GM04503 (cell line): ENCODE measurements around the gene DIMT1.

Experiments used
- DNase-seq: peaks from one replicate; pipeline ENCODE4 v3.0.0-alpha.2; 2012; ENCODE audit warnings: low read depth

DIMT1 gene

DNA sequence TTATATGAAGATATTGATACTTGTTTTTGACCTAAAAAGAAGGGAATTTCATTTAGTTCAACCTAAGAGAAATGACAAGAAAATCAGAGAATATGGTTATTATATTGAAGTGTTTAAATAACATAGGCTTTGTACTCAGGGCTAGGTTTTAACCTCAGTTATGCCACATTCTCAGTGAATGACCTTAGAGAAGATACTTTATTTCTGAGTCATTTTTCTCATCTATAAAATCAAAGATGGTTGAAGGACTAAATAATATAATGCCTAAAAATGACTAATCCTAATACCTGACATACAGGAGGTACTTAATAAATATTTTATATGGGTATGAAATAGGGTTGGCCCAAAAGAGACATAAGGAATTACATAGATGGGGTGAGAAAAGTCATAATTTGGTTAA, 32.3 kb downstream of the DIMT1 start:
- no peak for DNase-seq

DNA sequence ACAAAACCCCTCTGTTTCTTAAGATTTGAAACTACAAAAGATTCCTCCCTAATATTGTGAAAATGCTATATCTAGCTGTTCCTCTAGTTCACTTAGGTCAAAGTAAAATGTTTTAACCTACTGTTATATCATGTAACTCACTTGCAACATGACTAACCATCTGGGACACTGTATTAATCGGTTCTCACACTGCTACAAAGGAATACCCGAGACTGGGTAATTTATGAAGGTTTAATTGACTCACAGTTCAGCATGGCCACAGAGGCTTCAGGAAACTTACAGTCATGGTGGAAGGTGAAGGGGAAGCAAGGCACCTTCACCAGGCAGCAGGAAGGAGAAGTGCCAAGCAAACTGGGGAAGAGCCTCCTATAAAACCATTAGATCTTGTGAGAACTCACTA, 34.7 kb downstream of the DIMT1 start:
- no peak for DNase-seq

DNA sequence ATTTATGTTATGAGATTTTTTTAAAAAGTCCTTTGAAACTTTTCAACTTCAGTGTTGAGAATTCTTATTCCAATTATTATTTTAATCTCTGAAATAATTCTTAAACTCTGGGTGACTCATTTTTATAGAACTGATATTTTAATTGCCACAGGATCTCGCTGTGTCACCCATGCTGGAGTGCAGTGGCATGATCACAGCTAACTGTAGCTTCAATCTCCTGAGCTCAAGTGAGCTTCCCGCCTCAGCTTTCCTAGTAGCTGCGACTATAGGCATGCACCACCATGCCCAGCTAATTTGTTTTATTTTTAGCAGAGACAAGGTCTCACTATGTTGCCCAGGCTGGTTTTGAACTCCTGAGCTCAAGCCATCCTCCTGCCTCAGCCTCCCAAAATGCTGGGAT, 41.0 kb downstream of the DIMT1 start:
- no peak for DNase-seq

DNA sequence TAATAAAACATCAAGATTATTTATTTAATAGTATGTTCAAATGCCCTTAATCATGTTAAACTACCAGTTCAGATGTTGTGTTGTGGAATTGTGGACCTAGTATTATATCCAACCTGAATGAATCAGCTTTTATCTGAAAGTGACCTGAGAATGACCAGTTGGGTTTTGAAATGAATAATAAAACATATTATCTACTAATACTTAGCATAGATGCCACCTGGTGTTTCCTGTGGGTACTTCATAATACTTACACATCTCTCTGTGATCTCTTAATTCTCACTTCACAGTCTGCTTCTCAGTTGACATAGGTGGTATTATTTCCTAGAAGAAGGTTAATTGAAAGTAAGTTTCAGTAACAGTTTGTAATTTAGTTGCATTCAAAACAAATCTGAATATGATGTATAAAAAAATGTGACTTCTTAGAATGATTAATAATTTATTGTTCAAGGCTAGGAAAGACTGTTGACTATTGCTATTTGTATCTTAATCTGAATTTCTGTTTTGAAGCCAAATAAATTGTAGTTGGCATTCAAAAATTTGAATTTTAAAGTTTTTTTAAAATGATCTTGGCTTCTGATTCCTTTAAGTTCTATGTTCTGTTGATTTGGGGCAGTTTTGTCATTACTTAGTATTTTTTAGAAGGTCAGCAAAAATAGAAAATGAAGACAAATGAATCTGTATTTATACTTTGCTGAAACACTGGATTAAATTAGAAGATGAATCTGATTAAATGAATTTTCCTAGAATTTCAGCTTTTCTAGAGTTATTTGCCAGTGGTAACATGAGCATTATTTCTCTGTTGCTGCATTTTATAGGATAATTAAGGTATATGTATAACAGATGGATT, 49.5 kb downstream of the DIMT1 start:
- DNase-seq: peak; percentile 7

DNA sequence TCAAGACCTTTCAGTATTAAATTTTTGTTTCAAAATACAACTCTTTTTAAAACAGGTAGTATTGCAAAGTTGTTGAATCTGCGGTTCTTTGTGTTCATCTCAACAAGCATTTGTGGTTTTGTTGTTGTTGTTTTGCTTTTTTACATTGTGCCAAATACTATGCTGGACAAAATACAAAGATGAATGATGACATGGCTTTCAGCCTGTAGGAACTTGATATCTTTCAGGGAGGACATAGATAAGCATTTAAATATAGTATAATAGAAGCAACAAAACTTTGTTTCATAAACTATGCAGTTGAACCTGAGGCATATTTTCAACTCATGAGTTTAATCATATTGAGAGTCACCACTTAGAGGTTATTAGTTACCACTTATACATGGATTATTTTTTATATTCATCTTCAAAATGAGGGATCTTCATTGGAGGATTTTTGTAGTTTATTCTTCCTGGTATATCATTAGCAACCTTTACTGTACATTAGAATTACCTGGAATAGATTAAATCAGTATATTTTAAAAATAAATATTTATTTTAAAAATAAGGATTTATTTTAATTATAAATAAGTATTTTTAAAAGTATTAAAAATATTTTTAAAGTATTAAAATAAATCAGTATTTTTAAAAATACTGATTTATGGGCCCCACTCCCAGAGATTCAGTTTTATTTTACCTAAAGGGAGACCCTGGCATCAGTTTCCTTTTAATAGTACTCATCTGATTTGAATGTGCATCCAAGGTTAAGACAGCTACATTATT, 54.8 kb downstream of the DIMT1 start:
- DNase-seq: no peak

DNA sequence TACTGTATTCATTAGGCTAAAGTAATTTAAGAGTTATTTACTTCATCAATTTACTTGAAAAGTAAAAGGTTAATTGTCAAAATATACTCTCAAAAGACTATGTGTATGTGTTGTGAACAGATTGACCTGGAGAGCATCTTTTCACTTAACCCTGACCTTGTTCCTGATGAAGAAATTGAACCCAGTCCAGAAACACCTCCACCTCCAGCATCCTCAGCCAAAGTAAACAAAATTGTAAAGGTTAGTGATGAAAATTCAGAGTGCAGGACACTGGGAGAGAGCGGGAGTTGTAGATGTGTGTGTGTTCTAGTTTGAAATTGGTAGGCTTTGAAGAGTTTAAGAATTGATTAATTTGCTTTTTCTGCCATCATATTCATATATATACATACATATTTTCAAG, 55.8 kb downstream of the DIMT1 start:
- no peak for DNase-seq

DNA sequence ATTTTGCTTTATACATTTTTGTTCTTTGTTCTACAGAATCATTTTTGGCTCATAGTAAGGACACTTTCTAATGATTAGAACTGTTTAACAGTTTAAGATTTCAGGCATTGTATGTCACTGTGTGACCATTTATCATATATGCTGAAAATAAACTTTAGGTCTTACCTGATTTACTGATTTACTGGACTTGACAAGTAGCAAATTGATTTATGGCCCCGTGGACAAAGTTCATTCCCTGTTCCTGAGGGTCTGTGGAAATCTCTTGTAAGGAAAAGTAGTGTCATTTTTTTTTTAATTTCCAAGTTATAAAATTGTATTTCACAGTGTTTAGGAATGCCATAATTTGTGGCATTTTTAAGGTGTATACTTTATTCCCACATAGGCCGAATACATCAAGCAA, 57.0 kb downstream of the DIMT1 start:
- DNase-seq: no peak

DNA sequence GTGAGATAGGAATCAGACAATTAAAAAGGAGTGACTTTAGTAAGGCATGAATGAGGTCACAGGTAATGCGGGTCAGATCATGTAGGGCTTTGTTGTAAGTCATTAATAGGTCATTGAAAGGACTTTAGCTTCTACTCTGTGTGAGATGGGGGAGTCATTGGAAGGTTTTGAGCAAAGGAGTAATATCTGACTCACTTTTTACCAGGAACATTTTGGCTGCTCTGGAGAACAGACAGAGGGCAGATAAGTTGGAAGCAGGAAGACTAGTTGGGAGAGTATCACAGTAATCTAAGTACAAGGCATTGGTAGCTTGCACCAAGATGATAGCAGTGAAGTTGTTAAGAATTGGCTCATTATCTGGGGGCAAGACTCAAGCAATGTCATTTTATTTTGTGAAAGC, 60.3 kb downstream of the DIMT1 start:
- DNase-seq: no peak

DNA sequence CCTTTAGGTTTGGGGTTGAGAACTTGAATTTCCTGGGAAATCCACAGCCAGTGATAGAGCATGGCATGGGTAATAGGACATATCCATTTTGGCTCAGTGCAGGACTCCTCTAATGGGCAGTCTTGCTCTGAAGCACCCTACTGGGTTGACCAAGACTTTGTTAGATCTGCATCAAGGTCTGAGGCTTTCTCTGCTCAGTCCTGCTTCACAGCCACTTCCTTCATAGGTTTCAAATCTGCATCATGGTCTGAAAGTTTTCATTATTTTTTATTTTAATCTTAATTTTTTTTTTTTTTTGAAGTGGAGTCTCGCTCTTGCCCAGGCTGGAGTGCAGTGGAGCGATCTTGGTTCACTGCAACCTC, 61.2 kb downstream of the DIMT1 start:
- no peak for DNase-seq

DNA sequence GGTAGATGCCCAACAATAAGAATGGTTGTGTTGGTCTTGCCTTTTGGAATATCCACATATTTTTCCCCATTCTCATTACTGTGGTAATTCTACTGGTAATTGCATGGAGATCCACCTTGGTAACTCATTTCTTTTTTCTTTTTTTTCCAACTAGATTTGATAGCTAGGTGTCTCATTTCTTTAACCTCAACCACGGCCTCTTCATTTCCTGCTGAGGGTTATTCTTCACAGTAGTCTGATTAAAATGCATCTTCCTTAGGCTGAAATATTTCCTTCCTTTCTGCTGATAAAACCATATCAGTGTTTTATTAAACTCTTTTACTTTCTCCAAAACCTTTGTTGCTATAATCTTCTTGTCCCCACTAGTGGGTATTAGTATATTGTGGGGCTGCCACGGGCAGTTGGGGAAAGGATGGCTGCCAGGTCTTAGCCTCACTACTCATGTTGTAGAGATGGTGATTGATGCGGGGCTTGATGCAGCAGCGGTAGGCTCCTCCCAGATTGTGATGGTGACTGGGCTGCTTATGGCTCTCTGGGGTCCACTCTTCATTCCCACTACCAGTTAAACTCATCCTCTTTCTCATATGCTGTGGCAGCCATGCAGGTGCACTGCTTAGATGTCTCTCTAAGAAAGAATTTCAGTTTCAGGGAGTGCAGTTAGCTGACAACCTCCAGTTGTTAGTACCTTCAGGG, 61.8 kb downstream of the DIMT1 start:
- DNase-seq: no peak

DNA sequence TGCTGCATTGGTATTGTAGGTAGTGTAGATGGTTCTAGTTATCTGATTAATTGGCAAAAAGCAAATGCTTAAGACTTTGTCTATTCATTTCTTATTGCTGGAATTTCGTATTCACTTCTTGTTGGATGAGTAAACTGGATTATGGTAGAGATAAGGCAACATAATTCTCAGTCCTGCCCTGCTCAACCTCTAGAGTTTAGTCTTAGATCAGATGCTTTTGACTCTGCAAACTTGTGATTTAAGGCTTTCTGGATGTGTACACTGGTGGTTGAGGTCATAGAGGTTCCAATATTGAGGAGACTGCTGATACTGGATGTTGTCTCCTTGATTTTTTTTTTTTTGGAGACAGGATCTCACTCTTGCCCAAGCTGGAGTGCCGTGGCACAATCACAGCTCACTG, 62.7 kb downstream of the DIMT1 start:
- DNase-seq: no peak

DNA sequence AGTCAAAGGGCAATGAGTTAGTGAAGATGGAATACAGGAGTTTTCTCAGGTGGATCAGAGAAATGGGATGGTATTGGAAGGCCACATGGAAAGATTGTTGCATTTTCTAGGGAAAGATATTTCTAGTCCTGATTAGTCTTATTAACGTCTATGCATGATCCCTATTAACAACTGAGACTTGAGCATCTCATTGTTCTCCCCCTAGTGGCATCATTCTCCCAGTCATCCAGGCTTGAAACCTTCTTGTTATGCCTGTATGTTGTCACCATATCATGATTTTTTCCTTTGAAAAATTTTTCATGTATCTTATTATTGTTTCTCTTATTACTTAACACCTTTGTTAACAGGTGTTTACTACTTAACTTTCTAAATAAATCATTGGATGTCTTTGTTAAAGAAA, 63.3 kb downstream of the DIMT1 start:
- DNase-seq: no peak
